Glutamatergic neuron (in vitro differentiated cells): ENCODE measurements around the gene PPP2R2D. TPM values are rescaled to one million over a fixed set of nuclear protein-coding genes. Genes with fewer than 3 reads are reported as not detected.
A peak's percentile ranks its signal among the peaks of the same experiment; 100 is the strongest.

Experiments
- DNase-seq: peaks from one replicate; pipeline ENCODE4 v3.0.0; 2022
- H3K27ac Mint-ChIP-seq: one replicate; pipeline ENCODE4 v1.8.0; 2020; ENCODE audit warnings: mild to moderate bottlenecking, mixed read lengths, inconsistent platforms; ENCODE audit not compliant: unreplicated experiment
- H3K27me3 Mint-ChIP-seq: one replicate; pipeline ENCODE4 v1.8.0; 2020; ENCODE audit warnings: mild to moderate bottlenecking, moderate library complexity, mixed read lengths, inconsistent platforms; ENCODE audit not compliant: unreplicated experiment
- H3K36me3 Mint-ChIP-seq: one replicate; pipeline ENCODE4 v1.8.0; 2020; ENCODE audit warnings: mild to moderate bottlenecking, mixed read lengths, inconsistent platforms; ENCODE audit not compliant: unreplicated experiment
- H3K4me1 Mint-ChIP-seq: one replicate; pipeline ENCODE4 v1.8.0; 2020; ENCODE audit warnings: mild to moderate bottlenecking, low read depth, mixed read lengths, inconsistent platforms; ENCODE audit not compliant: unreplicated experiment
- H3K4me3 Mint-ChIP-seq: one replicate; pipeline ENCODE4 v1.8.0; 2020; ENCODE audit warnings: mild to moderate bottlenecking, mixed read lengths, inconsistent platforms; ENCODE audit not compliant: unreplicated experiment
- H3K9me3 Mint-ChIP-seq: one replicate; pipeline ENCODE4 v1.8.0; 2020; ENCODE audit warnings: mild to moderate bottlenecking, moderate library complexity, mixed read lengths, inconsistent platforms; ENCODE audit not compliant: unreplicated experiment
- CTCF ChIP-seq: fragments of 200-600 bp; sonication (generic); IDR thresholded peaks from one replicate; pipeline ENCODE4 v1.5.0; 2021; ENCODE audit not compliant: partially characterized antibody, unreplicated experiment
- total RNA-seq: library from RNA; stranded (reverse); fragmentation: NEBNext Ultra II Directional; extraction: Animal tissue kit (Norgen Biotek cat#: 25700); gene quantifications from one replicate; pipeline ENCODE4 v1.2.1, GENCODE V29; 2021; ENCODE audit not compliant: unreplicated experiment

PPP2R2D gene
- total RNA-seq, 1 donor from 2014 or later: 42.8 TPM

- Mint-ChIP-seq H3K4me1 (peaks cover 12% of the 10 kb centered on the region), H3K4me3 (no peak overlapping the region), H3K27ac (no peak overlapping the region), H3K9me3 (no peaks in the 10 kb centered on the region), H3K36me3 (no peaks in the 10 kb centered on the region), H3K27me3 (peaks cover 1% of the 10 kb centered on the region)
- DNase-seq: no peak
- no peak for TF ChIP-seq CTCF
Observed at GRCh38 chr10:131936736-131937135, 35.9 kb downstream of the PPP2R2D start.

GRCh38 chr10:131937836-131938235, 37.0 kb downstream of the PPP2R2D start:
- Mint-ChIP-seq H3K9me3 (no peaks in the 10 kb centered on the region), H3K27ac (no peak overlapping the region), H3K27me3 (peaks cover 1% of the 10 kb centered on the region), H3K4me1 (peaks cover 10% of the 10 kb centered on the region), H3K4me3 (no peak overlapping the region), H3K36me3 (no peaks in the 10 kb centered on the region)
- no peak for DNase-seq
- TF ChIP-seq CTCF: no peak

- DNase-seq: no peak
- Mint-ChIP-seq H3K4me3 (no peak overlapping the region), H3K27ac (peak overlapping the region; percentile 10), H3K9me3 (no peaks in the 10 kb centered on the region), H3K4me1 (peaks cover 5% of the 10 kb centered on the region), H3K27me3 (peaks cover 1% of the 10 kb centered on the region), H3K36me3 (no peaks in the 10 kb centered on the region)
- TF ChIP-seq CTCF: no peak
Observed at GRCh38 chr10:131938681-131939080, 37.9 kb downstream of the PPP2R2D start.

- Mint-ChIP-seq H3K9me3 (no peaks in the 10 kb centered on the region), H3K27me3 (peaks cover 4% of the 10 kb centered on the region), H3K4me1 (no peaks in the 10 kb centered on the region), H3K27ac (no peak overlapping the region), H3K36me3 (no peaks in the 10 kb centered on the region), H3K4me3 (no peak overlapping the region)
- no peak for DNase-seq
- no peak for TF ChIP-seq CTCF
Observed at GRCh38 chr10:131942455-131942854, 41.6 kb downstream of the PPP2R2D start.

- no peaks in the 10 kb centered on the region for H3K9me3 Mint-ChIP-seq
- TF ChIP-seq CTCF: peak; percentile 43
- H3K27ac Mint-ChIP-seq: no peak overlapping the region
- peaks cover 7% of the 10 kb centered on the region for H3K27me3 Mint-ChIP-seq
- H3K36me3 Mint-ChIP-seq: no peaks in the 10 kb centered on the region
- peak; percentile 72 for DNase-seq
- H3K4me3 Mint-ChIP-seq: no peak overlapping the region
- H3K4me1 Mint-ChIP-seq: no peaks in the 10 kb centered on the region
Observed at GRCh38 chr10:131943021-131943814, 42.4 kb downstream of the PPP2R2D start.
